ENCODE data around the gene PDP2. TPM values are rescaled to one million over a fixed set of nuclear protein-coding genes. Genes with fewer than 3 reads are reported as not detected.

PDP2 gene
- total RNA-seq, 1 donor from 2014 or later, result 2.4 TPM

GRCh38 chr16:66905633-66906539 is 25.6 kb downstream of the PDP2 start:
- no peak for TF ChIP-seq CTCF (conservative IDR thresholded peaks at IDR 0.05; ENCODE audit: low read depth, low read length)
- H3K4me3 ChIP-seq (ENCODE audit: low read depth, low read length), result no peak overlapping the region
- DNase-seq (ENCODE audit: low read depth), result no peak

- TF ChIP-seq CTCF (conservative IDR thresholded peaks at IDR 0.05; ENCODE audit: low read depth, low read length), result no peak
- no peak overlapping the region for H3K4me3 ChIP-seq (ENCODE audit: low read depth, low read length)
- DNase-seq (ENCODE audit: low read depth), result no peak
Observed at GRCh38 chr16:66906916-66907836, 26.9 kb downstream of the PDP2 start.

- no peak for TF ChIP-seq CTCF (conservative IDR thresholded peaks at IDR 0.05; ENCODE audit: low read depth, low read length)
- no peak for DNase-seq (ENCODE audit: low read depth)
- H3K4me3 ChIP-seq (ENCODE audit: low read depth, low read length), result no peak overlapping the region
Observed at GRCh38 chr16:66908116-66908515, 27.8 kb downstream of the PDP2 start.

GRCh38 chr16:66908762-66909559 is 28.6 kb downstream of the PDP2 start:
- no peak for TF ChIP-seq CTCF (conservative IDR thresholded peaks at IDR 0.05; ENCODE audit: low read depth, low read length)
- no peak overlapping the region for H3K4me3 ChIP-seq (ENCODE audit: low read depth, low read length)

GRCh38 chr16:66910175-66910940 is 30.0 kb downstream of the PDP2 start:
- DNase-seq (ENCODE audit: low read depth), result no peak
- no peak overlapping the region for H3K4me3 ChIP-seq (ENCODE audit: low read depth, low read length)
- no peak for TF ChIP-seq CTCF (conservative IDR thresholded peaks at IDR 0.05; ENCODE audit: low read depth, low read length)

More at GRCh38 chr16:66908762-66909559, 28.6 kb downstream of the PDP2 start:
- no peak for DNase-seq (ENCODE audit: low read depth)

GRCh38 chr16:66911112-66911511 is 30.8 kb downstream of the PDP2 start:
- no peak for TF ChIP-seq CTCF (conservative IDR thresholded peaks at IDR 0.05; ENCODE audit: low read depth, low read length)
- DNase-seq (ENCODE audit: low read depth), result no peak
- no peak overlapping the region for H3K4me3 ChIP-seq (ENCODE audit: low read depth, low read length)
